HG02571 (cell line): ENCODE results near the gene ATP6AP1.
"Not testable (repeated sequence)": the region's sequence is repeated elsewhere in the genome, so short reads cannot be mapped to it uniquely, and the experiment has no call there.

ENCODE experiments used
- ATAC-seq: cut with Tn5 transposase; IDR thresholded peaks from one replicate; pipeline ENCODE4 v1.9.1; 2021; ENCODE audit warnings: mild to moderate bottlenecking, moderate library complexity; ENCODE audit not compliant: unreplicated experiment

ATP6AP1 gene

GRCh38 chrX:154399527-154400368, 28.7 kb upstream of the ATP6AP1 start:
- ATAC-seq: no peak

GRCh38 chrX:154400369-154400817, 28.1 kb upstream of the ATP6AP1 start:
- not testable (repeated sequence) for ATAC-seq

DNA sequence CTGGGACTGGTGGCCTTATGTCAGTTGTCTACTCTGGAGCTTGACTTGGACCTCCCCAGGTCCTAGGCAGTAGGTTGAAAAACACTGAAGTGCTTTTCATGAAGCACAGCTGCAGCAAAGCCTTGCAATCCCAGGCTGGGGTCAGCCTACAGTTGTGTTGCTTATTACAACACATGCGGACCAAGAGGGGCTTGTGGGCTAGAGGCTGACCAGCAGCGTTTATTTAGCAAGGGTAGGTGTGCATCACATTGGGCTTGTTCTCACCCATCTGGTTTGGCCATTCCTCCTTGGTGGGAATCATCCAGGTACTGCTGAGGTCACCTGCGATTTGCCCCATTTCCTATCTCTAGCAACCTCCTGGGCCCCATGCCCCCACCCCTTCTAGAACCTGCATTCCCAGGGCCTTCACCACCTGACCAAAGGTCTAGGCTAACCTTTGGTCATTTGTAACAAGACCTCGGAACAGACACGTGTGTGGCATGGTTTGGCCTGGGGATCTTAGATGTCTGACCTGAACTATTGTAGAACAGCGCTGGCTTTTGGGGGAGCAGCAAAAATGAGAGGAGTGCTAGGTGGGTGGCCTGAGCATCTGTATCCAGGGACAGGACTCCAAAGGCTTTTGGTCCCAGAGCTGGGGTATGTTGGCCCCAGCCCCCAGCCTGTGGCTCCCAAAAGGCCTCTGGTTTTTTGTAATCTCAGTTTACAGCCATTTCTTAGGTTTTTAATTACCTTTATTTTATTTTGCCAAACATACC, 27.3 kb upstream of the ATP6AP1 start:
- ATAC-seq: no peak

- no peak for ATAC-seq
These were observed 26.4 kb upstream of the ATP6AP1 start for GRCh38 chrX:154401918-154402621.

GRCh38 chrX:154402622-154403127, 25.8 kb upstream of the ATP6AP1 start:
- ATAC-seq: no peak

- ATAC-seq: no peak
These were observed 25.3 kb upstream of the ATP6AP1 start for GRCh38 chrX:154403192-154403591.

- no peak for ATAC-seq
These were observed 24.6 kb upstream of the ATP6AP1 start for GRCh38 chrX:154403858-154404257.

DNA sequence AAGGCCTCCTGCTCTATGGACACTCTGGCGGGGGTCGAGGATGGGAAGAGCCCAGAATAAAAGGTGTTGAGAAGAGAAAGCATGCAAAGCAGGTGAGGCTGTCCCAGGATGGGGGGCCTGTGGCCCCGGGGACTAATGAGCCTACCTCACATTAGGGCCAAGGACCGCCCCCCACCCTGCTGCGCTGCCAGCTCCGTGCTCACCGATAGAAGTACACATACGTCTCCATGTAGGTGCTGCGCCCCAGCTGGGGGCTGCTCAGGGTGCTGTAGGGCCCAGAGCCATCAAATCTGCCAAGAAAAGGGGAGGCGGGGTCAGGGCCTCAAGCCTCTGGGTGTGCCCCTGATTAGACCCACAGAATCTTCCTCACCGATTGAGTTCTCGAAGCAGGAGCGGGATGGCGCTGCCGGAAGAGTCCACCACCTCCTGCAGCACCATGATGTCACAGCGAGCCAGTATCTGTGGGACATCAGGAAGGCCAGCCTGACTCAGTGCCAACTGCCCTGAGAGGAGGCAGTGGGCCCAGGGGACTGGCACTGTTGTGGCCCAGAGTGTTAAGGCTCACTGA, 23.8 kb upstream of the ATP6AP1 start:
- no peak for ATAC-seq

- no peak for ATAC-seq
These were observed 19.7 kb upstream of the ATP6AP1 start for GRCh38 chrX:154408659-154409221.

DNA sequence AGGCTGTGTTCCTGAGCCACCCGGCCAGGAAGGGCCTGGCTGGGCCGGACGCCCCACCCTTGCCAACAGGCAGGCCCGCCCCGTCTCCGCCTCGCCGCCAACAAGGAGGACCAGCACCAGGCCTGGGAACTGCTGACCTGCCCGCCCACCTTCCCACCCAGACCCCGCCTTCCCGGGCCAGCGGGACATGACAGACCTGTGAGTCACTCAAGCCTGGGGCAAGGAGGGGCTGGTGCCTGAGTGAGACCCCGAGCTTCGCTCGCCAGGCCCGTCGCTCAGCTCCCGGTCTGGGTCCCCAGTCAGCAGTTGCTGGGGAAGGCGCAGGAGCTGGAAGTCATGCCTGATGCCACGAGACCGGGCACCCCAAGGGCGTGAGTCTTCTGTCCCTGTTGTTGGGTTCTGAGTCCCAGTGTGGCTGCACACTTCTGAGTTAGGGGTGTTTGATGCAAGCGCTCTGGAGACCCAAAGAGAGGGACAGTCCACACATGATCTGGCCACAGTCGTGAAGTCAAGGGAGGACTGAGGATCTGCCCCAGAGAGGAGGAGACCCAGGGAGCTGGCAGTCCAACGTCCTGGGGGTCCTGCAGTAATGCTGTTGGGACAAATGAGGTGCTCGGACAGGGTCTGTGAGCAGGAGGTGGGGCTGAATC, 19.1 kb upstream of the ATP6AP1 start, which contains the start of gene DNASE1L1:
TSS of gene DNASE1L1 (minus strand) at position 33 of the 650 bp plus-strand sequence. CDS start 3,686 bp downstream, outside the sequence.
- ATAC-seq: no peak

DNA sequence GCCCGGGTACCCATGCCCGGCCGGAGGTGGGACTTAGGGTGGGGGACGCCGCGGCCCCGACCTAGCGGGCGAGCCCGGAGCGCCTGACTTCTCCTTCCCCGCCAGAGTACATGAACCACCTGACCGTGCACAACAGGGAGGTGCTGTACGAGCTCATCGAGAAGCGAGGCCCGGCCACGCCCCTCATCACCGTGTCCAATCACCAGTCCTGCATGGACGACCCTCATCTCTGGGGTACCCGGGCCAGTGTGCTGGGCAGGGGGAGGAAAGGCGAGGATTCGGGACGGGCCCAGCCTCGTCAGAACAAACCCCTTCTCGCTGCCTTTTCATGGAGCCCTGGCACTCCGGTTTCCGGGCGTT, 16.5 kb upstream of the ATP6AP1 start:
- no peak for ATAC-seq

DNA sequence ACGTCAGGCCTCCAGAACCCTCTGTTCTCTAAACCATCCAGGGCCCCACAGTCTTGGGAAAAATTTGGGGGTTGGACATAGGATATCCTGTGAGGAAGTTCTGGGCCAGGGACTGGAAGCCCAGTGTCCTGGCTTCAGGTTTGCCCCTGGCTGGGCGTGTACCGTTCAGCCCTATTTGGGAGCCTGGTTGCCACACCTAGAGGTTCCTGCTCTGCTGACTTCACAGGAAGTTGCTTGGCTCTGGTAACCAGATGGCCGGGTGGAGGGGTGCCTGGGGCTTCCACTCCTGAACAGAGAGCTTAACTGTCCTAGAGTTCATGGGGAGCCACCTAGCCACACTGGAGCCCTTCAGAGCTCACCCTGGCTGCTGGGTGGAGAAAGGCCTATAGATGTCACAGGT, 16.0 kb upstream of the ATP6AP1 start:
- no peak for ATAC-seq

- ATAC-seq: no peak
These were observed 15.3 kb upstream of the ATP6AP1 start for GRCh38 chrX:154413142-154413541.

DNA sequence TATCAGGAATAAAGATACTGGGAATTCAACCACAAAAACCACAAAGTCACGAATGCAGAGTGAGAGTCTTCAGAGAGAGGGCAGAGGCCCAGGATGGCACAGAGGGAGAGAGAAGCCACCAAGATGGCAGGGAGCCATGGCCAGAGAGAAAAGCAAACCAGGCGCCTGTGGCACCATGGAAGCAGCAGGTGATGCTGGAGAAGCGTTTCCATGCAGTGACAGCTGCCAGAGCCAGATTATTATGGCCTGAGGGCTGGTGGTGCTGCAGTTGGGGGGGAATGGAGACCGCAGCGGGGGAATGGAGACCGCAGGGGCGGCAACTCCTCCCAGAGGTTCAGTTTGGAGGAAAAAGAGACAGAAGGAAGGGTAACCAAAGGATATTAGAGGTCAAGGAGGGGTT, 11.3 kb upstream of the ATP6AP1 start:
- no peak for ATAC-seq

- no peak for ATAC-seq
These were observed 9.3 kb upstream of the ATP6AP1 start for GRCh38 chrX:154419189-154419588.

DNA sequence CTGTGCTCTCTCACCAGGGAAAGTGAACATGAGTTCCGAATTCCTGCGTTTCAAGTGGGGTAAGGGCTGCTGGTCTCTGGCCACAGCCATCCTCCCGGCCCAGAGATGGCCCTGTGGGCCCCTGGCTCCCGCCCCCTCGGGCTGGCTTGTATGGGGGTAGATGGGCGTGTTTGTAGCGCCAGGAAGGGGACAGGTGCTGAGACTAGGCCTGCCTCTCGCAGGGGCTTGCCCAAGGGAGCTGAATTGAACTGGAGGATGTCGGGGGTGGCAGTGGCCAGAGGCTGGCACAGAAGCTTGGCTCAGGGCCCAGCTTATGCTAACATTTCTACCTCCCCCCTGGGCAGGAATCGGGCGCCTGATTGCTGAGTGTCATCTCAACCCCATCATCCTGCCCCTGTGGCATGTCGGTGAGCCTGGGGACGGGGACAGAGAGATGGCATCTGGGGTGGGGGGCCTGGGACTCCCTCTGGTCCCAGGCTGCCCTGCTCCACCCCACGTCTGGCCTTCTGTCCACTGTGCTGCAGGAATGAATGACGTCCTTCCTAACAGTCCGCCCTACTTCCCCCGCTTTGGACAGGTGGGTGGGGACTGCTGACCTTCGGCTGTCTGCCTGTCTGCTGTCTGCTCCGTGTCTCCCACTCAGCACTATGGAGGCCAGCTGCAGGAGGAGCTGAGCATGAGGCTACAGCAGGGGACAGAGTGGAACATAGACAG, 8.6 kb upstream of the ATP6AP1 start:
- ATAC-seq: no peak

- ATAC-seq: no peak
These were observed 8.1 kb upstream of the ATP6AP1 start for GRCh38 chrX:154420402-154420756.

- ATAC-seq: no peak
These were observed 1.3 kb upstream of the ATP6AP1 start for GRCh38 chrX:154426916-154427770.

GRCh38 chrX:154429711-154430110, 1.2 kb downstream of the ATP6AP1 start:
- ATAC-seq: no peak
